Measurements from ENCODE around the gene ATG9A.
"Not testable (repeated sequence)": the region's sequence is repeated elsewhere in the genome, so short reads cannot be mapped to it uniquely, and the experiment has no call there.

ATG9A gene, protein sequence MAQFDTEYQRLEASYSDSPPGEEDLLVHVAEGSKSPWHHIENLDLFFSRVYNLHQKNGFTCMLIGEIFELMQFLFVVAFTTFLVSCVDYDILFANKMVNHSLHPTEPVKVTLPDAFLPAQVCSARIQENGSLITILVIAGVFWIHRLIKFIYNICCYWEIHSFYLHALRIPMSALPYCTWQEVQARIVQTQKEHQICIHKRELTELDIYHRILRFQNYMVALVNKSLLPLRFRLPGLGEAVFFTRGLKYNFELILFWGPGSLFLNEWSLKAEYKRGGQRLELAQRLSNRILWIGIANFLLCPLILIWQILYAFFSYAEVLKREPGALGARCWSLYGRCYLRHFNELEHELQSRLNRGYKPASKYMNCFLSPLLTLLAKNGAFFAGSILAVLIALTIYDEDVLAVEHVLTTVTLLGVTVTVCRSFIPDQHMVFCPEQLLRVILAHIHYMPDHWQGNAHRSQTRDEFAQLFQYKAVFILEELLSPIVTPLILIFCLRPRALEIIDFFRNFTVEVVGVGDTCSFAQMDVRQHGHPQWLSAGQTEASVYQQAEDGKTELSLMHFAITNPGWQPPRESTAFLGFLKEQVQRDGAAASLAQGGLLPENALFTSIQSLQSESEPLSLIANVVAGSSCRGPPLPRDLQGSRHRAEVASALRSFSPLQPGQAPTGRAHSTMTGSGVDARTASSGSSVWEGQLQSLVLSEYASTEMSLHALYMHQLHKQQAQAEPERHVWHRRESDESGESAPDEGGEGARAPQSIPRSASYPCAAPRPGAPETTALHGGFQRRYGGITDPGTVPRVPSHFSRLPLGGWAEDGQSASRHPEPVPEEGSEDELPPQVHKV

DNA sequence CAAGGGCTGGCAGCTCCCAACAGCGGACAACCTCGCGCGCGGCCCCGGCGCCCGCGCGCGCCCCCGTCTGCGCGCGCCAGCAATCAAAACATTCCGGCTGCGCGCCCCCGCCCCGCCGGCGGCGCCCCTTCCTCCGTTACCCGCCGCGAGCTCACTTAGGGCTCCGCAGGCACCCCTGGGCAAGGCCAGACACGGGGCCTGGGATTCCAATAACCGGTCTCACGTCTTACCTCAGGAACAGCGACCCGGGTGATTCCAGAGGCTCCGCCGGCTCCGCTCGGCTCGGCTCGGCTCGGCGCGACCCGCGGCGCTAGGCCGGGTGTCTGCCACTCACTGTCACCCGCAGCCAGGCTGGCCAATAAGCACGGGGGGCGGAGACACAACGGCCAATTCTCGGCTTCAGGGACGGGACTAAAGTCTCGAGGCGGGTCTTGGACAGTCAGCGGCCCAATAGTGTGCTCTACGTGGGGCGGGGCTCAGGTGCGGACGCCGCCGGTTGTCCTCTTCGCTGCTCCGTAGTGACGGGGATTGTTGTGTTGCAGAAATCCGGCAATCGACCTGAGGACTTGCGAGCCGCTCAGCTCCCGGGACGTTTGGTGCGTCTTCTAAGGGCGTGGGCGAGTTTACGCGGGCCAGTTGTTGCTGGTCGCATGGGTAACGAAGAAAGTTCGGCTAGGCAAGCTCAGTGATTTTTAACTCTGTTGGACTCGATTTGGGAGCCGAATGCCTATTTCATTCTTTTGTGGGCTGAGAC lies at the start of gene ATG9A, which contains the start of gene ANKZF1:
Gene ATG9A (minus strand): TSS at position 332 of the 754 bp plus-strand sequence. CDS start 1,612 bp downstream, outside the sequence.
Gene ANKZF1 (plus strand): TSS at position 502 of the 754 bp plus-strand sequence. CDS start 452 bp downstream, outside the sequence.
- peak; percentile 95 for DNase-seq

DNA sequence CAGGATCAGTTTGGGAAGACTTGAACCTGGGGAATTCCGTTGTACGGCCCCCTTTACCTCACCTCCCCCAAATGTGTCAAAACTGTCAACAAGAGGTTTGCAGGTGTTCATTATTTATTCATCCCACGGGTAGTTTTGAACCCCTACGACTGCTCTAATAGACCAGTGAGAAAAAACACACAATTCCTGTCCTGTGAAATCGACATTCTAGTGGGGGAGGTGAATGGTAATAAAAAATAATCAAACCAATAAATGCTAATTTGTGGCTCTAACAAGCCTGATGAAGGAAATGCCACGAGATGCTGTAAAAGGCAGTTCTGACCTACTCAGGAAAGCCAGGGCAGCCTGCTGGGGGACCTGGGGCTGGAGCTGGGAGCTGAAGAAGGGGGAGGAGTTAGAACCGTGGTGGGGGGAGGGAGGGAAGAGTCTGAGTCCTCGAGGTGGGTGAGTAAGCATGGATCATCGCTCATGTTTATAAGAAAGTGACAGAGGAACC lies 49.3 kb upstream of the ATG9A start:
- no peak for DNase-seq

DNA sequence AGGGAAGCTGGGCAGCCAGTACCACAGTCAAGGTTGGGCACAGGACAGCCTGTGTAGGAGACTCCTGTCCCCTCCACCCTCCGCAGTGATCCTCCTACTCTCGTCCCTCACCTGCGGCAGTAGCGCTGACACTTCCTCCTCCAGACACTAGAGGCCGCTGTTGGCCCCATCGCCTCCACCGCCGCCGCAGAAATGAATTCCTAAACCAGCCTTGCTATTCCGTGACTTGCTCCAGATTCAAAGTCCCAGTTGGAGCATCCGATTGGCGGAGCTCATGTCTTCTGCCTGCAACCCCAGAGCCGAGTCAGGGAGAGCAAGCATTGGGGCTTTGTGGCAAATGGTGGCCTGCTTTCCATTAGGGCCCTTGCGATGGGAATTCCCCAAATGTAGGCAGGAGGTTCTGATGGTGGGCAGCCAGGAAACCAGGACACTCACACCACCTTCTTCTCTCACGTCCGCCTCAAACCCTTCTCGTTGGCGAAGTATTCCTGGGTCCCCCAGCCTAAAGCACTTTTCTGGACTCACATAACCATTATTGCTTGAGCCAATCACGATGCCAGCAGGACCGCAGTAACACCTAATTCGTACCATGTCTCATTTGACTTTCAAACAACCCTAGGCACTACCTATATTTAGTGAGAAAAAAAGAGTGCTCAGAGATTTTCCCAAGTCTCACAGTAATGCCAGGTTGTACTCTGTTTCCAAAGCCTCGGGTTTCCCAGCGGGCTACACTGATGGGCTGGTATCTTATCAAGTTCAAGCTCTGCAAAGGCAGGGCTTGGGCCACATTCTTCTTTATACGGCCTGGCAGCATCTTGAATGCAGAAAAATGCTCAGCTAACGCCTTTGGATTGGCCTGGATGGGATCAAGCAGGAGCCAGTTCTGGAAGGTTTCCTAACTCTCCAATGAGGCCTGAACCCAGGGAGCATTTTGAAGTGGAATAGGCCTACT lies 48.5 kb upstream of the ATG9A start:
- DNase-seq: peak; percentile 83

DNA sequence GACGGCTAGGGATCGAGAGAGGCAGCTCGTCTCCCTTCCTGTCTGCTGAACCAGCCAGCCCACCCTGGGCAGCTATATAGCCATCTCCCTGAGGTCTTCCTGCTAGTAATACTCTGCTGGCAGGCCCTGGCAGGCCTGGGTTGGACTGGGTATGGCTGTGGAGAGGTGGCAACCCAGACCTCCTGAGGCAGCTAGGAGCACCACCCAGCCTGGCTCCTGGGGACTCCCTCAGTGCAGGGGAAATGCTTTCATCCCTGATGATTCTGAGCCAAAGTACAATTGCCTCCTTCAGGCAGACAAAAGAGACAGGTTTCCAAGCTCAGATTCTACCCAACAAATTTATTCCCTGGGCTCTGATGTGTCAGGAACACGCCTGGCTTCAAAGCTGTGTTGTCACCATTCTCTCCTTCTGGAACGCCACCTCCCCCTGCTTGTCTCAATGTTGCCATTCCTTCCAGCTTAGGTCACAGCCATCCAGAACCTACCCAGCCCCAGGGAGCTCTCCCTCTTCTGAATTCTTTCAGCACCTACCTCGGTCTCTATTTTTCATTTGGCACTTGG lies 45.0 kb upstream of the ATG9A start:
- no peak for DNase-seq

DNA sequence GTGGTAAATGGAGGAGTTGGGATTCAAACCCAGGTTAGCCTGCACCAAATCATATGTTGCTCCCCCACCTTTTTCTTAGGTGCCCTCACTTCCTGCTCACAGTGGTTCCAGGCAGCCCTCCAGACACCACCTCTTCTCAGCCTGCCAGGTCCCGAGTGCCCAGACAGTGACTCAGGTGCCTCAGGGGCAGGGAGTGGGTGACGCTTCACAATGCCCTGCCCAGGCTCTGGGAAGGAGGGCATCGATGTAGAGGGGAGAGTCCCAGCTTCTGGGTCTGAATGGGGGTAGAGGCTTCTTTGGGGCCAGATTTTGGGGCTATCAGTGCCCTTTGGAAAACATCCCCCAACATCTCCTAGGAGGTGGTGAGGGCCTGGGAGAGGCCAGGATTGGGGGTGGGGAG lies 44.5 kb upstream of the ATG9A start:
- no peak for DNase-seq

DNA sequence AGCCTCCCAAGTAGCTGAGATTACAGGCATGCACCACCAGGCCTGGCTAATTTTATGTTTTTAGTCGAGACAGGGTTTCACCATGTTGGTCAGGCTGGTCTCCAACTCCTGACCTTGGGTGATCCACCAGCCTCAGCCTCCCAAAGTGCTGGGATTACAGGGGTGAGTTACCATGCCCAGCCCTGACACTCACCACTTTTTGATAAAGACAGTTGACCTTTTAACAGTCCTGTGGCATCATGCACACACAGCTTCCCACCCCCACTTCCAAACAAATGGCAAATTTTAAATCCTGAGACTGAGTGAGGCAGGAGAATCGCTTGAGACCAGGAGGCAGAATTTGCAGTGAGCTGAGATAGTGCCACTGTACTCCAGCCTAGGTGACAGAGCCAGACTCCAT lies 43.6 kb upstream of the ATG9A start:
- DNase-seq: no peak

DNA sequence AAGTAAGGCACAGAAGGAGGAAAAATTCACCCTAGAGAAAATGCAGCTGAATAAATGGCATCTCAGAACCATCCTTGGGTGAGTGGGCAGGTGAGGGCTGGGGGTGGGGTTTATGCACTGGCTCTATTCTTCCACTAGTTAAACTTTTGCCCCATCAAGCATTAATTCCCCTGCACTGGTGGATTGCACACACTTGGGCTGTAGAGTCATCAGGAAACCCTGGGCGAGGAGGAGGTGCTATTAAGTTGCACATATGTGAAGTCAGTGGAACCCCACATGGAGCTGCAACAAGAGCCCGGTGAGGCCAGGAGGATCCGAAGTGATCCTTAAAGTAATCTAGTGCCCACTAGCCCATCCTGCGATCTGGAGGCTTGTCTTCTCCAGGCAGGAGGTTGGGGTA lies 42.9 kb upstream of the ATG9A start:
- no peak for DNase-seq

DNA sequence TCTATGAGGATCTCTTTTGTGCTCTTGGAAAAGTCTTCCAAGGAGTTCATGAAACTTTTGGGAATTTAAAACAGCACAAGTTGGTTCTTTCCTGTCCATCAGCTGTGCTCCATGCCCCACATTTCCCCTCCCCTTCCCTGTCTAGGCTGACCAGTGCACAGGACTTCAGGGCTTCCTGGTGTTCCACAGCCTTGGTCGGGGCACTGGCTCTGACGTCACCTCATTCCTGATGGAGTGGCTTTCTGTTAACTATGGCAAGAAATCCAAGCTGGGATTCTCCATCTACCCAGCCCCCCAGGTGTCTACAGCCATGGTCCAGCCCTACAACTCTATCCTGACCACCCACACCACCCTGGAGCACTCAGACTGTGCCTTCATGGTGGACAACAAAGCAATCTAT lies 41.6 kb upstream of the ATG9A start:
- DNase-seq: no peak

DNA sequence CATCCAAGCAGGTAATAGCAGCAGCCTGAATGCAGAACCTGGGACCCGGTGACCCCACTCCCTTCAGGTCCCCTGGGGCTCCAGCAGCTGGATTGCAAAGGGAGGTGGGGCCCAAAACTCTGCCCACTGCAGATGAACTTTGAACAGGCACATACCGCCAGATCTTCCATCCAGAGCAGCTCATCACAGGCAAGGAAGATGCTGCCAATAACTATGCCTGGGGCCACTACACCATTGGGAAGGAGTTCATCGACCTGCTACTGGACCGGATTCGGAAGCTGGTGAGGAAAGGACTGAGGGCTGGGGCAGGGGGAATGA lies 40.6 kb upstream of the ATG9A start:
- no peak for DNase-seq

DNA sequence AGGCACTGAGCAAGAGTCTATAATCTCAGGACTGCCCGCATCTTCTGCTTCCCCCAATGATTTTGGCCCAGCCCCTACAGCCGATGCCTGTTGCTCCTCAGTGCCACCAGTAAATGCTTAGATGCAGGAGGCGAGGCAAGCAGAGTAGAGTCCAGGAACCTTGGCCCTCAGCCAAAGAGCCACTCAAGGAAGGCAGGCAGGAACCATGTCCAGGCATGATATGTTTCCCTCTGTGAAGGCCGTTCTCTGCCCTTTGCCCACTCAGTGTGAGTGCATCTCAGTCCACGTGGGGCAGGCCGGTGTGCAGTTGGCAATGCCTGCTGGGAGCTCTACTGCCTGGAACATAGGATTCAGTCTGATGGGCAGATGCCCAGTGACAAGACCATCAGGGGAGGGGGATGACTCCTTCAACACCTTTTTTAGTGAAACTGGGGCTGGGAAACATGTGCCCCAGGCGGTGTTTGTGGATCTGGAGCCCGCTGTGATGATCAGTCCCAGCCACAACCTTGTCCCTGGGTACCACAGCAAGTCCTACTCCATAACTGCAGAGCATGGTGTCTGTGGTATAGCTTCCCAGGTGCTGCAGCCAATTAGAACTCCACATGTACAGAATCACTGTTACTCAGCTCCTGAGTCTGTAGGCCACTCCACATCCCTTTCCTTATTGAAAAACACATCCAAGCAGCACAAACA lies 40.1 kb upstream of the ATG9A start:
- DNase-seq: peak; percentile 89

DNA sequence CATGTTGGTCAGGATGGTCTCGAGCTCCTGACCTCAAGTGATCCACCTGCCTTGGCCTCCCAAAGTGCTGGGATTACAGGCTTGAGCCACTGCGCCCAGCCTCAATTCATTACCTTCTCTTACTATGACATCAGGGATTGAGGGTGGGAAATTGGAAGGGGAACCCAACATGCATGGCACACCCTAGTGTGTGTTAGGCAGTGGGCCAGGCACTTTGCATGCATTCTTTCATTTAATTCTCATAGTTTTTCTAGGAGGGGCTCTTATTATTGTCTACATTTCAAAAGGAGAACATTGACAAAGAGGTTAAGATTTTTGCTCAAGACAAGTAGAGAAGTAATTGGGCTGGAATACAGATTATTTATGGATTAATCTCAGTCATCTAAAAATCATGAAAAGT lies 38.9 kb upstream of the ATG9A start:
- no peak for DNase-seq

DNA sequence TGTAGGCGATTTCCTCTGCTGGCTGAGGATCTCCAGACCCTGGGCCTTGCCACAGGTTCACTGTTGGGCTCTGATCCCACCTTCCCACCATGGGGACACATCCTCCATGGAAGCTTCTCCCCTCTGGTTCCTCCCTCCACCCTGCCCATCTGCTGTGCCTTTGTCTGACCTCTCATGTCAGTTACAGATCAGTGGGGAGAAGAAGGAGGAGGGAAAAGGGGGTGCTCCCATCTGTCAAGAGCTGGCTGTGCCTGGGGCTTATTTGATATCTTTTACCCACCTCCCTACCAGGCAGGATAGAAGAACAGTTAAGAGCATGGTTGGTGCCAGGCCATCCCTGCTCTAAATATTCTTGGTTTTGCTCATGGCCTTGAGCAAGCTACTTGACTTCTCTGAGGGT lies 37.5 kb upstream of the ATG9A start:
- no peak for DNase-seq

DNA sequence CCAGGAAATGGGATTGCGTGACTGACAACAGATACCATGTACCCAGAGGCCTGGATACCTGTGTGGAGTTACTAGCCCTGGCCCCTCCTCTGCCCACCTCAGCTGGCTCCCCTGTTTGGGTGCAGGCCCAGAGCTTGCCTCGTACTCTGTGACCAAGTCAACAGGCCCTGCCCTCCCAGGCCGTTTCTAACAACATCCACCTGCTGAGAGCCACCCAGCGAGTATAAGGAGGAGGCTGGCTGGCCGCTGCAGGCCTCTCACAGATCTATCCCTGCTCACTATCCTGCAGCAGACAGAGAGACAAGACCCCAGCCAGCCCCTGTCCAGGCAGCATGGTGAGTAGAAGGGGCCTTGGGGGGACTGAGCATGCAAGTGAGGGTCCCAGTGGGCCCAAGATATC lies 36.8 kb upstream of the ATG9A start:
- DNase-seq: no peak

DNA sequence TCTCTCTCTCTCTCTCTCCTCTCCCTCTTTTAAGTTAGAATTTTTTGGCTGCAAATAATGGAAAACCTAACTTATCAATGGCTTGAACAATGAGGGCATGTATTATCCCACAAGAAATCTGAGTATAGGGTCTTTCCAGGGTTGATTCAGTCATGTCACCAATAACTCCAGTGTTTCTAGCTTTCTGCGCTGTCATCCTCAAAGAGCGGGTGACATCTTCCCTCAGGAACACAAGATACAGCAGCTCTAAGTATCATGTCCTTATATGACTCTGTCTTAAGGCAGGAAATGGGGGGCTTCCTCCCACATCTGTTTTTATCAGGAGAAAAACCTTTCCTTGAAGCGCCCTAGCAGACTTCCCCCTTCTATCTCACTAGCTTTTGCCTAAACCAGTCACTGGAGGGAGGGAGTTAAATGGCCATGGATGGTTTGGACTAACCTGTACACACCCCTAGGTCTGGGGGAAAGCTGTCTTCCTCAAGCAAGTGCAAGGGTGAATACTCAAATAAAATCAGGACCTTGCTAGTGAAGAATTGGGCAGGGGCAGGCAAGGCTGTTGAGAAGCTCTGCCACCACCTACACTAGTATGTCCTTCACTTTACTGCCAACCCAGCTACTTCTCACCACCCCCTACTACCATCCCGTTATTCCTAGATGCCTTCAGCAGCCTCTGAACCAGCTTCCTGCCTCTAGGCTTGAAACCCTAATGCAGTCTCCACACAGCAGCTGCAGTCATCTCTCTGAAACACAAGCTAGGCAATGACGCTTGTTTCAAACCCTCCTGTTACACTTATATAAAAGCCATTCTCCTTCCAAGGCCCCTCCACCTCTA lies 31.8 kb upstream of the ATG9A start:
- no peak for DNase-seq

DNA sequence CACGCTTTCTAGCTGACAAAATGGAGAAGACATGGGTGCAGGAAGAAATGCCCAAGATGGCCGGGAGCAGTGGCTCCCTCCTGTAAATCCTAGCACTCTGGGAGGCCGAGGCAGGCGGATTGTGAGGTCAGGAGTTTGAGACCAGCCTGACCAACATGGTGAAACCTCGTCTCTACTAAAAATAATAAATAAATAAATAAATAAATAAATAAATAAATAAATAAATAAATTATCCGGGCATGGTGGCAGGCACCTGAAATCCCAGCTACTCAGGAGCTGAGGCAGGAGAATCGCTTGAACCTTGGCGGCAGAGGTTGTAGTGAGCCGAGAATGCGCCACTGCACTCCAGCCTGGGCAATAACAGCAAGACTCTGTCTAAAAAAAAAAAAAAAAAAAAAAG lies 29.5 kb upstream of the ATG9A start:
- not testable (repeated sequence) for DNase-seq

DNA sequence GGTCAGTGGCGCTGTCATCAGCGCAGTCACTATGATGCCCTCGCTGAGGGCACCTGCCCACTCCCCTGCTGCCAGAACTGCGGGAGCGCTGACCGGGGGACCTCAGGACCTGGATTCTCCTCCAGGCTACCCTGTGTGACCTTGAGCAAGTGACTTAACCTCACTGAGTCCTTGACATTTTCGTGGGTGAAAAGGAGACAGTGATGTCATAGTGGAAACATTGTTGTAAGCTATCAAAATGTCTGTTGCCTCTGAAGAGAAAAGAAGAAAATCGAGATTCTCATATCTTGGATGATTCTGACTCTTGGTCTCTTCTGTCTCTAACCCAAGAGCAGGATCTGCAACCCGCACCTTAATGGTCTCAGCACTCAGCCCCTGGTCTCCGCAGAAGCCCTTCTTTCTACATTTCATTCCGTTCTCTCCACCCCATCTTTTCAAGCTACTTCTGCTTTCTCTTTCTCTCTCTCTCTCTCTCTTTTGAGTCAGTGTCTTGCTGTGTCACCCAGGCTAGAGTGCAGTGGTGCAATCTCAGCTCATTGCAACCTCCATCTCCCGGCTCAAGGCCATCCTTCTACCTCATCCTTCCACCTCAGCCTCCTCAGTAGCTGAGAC lies 25.3 kb upstream of the ATG9A start:
- no peak for DNase-seq

DNA sequence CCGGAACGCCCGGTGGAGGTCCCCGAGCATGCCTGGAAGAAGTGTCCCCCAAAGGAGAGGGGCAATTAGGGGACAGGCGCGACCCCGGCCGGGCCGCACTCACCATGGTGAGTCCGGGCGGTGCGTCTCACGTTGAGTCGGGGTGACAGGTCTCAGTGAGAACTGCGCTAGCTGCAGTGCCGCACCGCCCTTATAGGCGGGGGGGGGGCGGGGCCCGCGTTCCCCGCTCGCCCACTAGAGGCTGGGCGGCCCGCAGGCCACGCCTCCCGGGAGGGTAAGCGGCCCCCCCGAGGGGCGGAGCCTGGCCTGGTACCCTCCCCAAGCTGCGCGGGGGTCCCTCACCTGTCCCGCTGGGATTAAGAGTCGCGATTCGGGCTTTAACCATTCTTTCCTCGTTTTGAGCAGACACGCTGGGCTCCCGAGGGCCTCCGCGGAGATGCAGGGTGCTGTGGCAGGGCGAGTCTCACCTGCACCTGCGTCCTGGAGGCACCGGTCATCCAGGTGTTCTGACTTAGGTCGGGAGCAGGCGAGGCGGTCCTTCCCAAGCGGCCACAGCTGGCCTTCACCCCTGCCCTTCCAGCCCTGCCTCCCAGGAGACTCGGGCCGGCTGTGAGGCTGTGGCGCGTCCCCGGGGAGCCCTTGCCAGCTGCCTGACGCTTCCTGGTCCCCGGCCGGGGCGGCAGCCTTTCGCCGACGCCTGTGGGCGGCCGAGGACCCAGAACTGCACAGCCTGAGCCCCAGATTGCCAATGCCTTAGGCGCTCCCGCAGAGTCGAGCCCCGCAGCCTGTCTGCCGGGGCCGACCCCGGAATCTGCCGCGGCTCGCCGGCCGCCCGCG lies 24.5 kb upstream of the ATG9A start, which contains the start of gene TUBA4A:
Gene TUBA4A (minus strand): TSS at position 166 of the 837 bp plus-strand sequence. CDS start 60 bp downstream, at position 106.
- DNase-seq: peak; percentile 45

Data from DMS79 treated with DMSO at 0.1 percent for 48 hours (cell line).